Endodermal cell (in vitro differentiated cells): ENCODE measurements around the gene MYLK4. TPM values are rescaled to one million over a fixed set of nuclear protein-coding genes. Genes with fewer than 3 reads are reported as not detected.
A peak's percentile ranks its signal among the peaks of the same experiment; 100 is the strongest.

Experiments
- DNase-seq: peaks from one replicate; pipeline ENCODE4 v3.0.0-alpha.2; 2017
- H3K27ac ChIP-seq: 2 replicates; pipeline ENCODE4 v1.5.1; 2013; ENCODE audit warnings: mild to moderate bottlenecking, low read depth, low read length, moderate library complexity
- H3K27me3 ChIP-seq: 2 replicates; pipeline ENCODE4 v1.6.1; 2013; ENCODE audit warnings: mild to moderate bottlenecking, low read length, moderate library complexity; ENCODE audit not compliant: insufficient read depth, control insufficient read depth, poor library complexity, severe bottlenecking
- H3K36me3 ChIP-seq: 2 replicates; pipeline ENCODE4 v1.7.0; 2013; ENCODE audit warnings: mild to moderate bottlenecking, low read length, moderate library complexity; ENCODE audit not compliant: control insufficient read depth, insufficient read depth
- H3K4me1 ChIP-seq: one replicate; pipeline ENCODE4 v1.7.0; 2013; ENCODE audit warnings: low read length; ENCODE audit not compliant: control insufficient read depth, insufficient read depth
- H3K4me3 ChIP-seq: 2 replicates; pipeline ENCODE4 v1.5.1; 2013; ENCODE audit warnings: mild to moderate bottlenecking, low read length, moderate library complexity
- H3K9ac ChIP-seq: 2 replicates; pipeline ENCODE4 v1.6.1; 2013; ENCODE audit warnings: mild to moderate bottlenecking, low read length, moderate library complexity; ENCODE audit not compliant: poor library complexity, severe bottlenecking; ENCODE audit errors: extremely low read depth
- H3K9me3 ChIP-seq: 2 replicates; pipeline ENCODE4 v1.6.1; 2013; ENCODE audit warnings: mild to moderate bottlenecking, low read length, moderate library complexity; ENCODE audit not compliant: control insufficient read depth
- H3K27ac Mint-ChIP-seq: 2 replicates; pipeline ENCODE4 v1.8.0; 2020; ENCODE audit warnings: mixed read lengths
- H3K27me3 Mint-ChIP-seq: 2 replicates; pipeline ENCODE4 v1.8.0; 2021; ENCODE audit warnings: mild to moderate bottlenecking, mixed read lengths; ENCODE audit not compliant: insufficient read depth
- H3K36me3 Mint-ChIP-seq: 2 replicates; pipeline ENCODE4 v1.8.0; 2020; ENCODE audit warnings: low read depth, mixed read lengths
- H3K4me1 Mint-ChIP-seq: 2 replicates; pipeline ENCODE4 v1.8.0; 2020; ENCODE audit warnings: mixed read lengths
- H3K4me3 Mint-ChIP-seq: 2 replicates; pipeline ENCODE4 v1.8.0; 2020; ENCODE audit warnings: mild to moderate bottlenecking, moderate library complexity, mixed read lengths
- H3K9me3 Mint-ChIP-seq: 2 replicates; pipeline ENCODE4 v1.8.0; 2020; ENCODE audit warnings: mild to moderate bottlenecking, mixed read lengths
- WGBS, 2 experiments: methylation state at CpG; one replicate each; pipeline versions ENCODE4 v1.1.5 to v1.1.7; 2013; ENCODE audit warnings: missing lambda C conversion rate in 2 of 2, mixed read lengths in 1 of 2; ENCODE audit not compliant: insufficient coverage in 1 of 2, insufficient read length in 1 of 2; 5-methylcytosine and 5-hydroxymethylcytosine counted together
- total RNA-seq, 2 donors: library from RNA; stranded (reverse); fragmentation: NEBNext Ultra II Directional in 1 of 2; extraction: Animal tissue kit (Norgen Biotek cat#: 25700) in 1 of 2; gene quantifications; 2 replicates in 1 of 2; 3 replicates in 1 of 2; pipeline ENCODE4 v1.2.1, GENCODE V29; 2021
- TF ChIP-seq, protein P1 (sequence below): fragments of 200-600 bp; sonication (generic); conservative IDR thresholded peaks from 2 replicates; pipeline ENCODE4 v1.5.0; 2021; ENCODE audit warnings: antibody characterized with exemption, mild to moderate bottlenecking

MYLK4 gene
- total RNA-seq, 2 donors from 2014 or later, result 0.18 to 0.20 TPM

DNA sequence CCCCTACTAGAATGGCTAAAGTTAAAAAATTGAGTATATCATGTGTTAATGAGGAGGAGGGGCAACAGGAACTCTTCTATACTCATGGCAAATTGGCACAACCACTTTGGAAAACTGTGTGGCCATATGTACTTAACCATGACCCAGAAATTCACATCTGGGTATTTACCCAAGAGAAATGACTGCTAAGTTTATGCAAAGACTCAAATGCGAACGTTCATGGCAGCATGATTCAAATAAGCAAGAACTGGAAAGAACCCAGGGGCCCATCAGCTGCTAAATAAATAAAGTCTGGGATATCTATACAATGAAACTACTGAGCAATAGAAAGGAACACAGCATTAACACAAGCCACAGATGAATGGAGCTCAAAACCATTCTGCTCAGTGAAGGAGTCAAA is 107.6 kb downstream of the MYLK4 start:
- H3K4me1 ChIP-seq, result no peaks in the 10 kb centered on the region
- H3K27me3 Mint-ChIP-seq, result peaks cover 7% of the 10 kb centered on the region
- no peaks in the 10 kb centered on the region for H3K9me3 ChIP-seq
- WGBS, 2 experiments, result 95 to 100% methylated on average over 2 of the region's 2 CpGs
- H3K4me3 Mint-ChIP-seq, result no peak overlapping the region
- no peaks in the 10 kb centered on the region for H3K9me3 Mint-ChIP-seq
- no peaks in the 10 kb centered on the region for H3K36me3 Mint-ChIP-seq
- no peak overlapping the region for H3K9ac ChIP-seq
- TF ChIP-seq, protein P1, sequence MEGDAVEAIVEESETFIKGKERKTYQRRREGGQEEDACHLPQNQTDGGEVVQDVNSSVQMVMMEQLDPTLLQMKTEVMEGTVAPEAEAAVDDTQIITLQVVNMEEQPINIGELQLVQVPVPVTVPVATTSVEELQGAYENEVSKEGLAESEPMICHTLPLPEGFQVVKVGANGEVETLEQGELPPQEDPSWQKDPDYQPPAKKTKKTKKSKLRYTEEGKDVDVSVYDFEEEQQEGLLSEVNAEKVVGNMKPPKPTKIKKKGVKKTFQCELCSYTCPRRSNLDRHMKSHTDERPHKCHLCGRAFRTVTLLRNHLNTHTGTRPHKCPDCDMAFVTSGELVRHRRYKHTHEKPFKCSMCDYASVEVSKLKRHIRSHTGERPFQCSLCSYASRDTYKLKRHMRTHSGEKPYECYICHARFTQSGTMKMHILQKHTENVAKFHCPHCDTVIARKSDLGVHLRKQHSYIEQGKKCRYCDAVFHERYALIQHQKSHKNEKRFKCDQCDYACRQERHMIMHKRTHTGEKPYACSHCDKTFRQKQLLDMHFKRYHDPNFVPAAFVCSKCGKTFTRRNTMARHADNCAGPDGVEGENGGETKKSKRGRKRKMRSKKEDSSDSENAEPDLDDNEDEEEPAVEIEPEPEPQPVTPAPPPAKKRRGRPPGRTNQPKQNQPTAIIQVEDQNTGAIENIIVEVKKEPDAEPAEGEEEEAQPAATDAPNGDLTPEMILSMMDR, result no peak
- no peak overlapping the region for H3K27ac Mint-ChIP-seq
- no peaks in the 10 kb centered on the region for H3K4me1 Mint-ChIP-seq
- no peaks in the 10 kb centered on the region for H3K27me3 ChIP-seq
- H3K4me3 ChIP-seq, result no peak overlapping the region
- no peak for DNase-seq
- no peak overlapping the region for H3K27ac ChIP-seq
- H3K36me3 ChIP-seq, result no peaks in the 10 kb centered on the region

DNA sequence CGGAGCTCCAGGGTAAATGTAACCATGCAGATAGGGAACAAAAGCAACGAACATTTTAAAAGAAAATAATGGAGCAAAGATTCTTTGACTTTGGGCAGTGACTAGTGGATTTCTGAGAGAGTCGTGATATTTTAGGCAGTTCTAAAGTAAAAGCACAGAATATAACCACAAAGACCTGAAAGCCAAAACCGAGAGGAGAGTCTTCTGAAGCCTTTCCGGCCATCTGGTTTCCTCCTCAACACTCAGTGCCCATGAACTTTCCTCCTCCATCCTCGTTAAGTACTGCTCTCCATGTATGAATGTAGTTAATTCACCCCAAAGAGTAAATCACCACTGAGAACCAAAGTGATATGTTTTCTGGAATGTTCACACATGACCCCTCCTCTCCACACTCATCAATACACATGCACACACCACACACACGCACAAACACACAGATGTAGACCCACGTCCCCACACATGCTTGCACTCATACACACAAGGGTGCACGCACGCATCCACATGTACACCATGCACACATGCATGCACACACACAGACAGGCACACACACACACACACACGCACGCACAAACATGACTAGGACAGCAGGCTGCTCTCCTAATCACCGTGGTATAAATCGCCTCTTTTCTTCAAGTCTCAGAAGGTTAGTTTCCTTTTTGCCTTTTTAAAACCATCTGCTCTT is 109.5 kb downstream of the MYLK4 start:
- Histone ChIP-seq H3K27me3 (no peaks in the 10 kb centered on the region), H3K27ac (no peak overlapping the region), H3K4me3 (no peak overlapping the region), H3K9ac (no peak overlapping the region), H3K36me3 (no peaks in the 10 kb centered on the region), H3K9me3 (no peaks in the 10 kb centered on the region), H3K4me1 (no peaks in the 10 kb centered on the region)
- no peaks in the 10 kb centered on the region for H3K9me3 Mint-ChIP-seq
- no peak for DNase-seq
- H3K27ac Mint-ChIP-seq, result no peak overlapping the region
- no peaks in the 10 kb centered on the region for H3K36me3 Mint-ChIP-seq
- H3K4me3 Mint-ChIP-seq, result no peak overlapping the region
- H3K27me3 Mint-ChIP-seq, result peaks cover 12% of the 10 kb centered on the region
- TF ChIP-seq, protein P1, result no peak
- WGBS, 2 experiments, result 82 to 90% methylated on average over 10 to 14 of the region's 14 CpGs
- H3K4me1 Mint-ChIP-seq, result no peaks in the 10 kb centered on the region

DNA sequence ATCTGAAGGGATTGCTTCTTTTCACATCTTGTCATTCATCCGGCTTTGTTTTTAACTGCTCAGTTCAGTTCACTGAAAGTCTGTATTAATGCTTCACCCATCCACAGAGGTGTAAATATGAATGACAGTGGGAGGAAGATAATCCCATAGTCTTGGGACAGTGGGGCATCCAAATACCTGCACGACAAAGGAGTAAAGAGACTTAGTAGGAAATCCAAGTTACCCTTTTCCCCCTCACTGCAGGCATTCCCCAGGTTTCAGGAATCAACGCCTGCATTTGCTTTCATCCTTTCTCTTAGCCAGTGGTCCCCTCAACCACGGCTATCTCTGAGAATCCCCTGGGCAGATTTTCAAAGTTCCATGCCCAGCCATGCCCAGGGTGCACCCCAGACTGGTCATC is 110.2 kb downstream of the MYLK4 start:
- no peaks in the 10 kb centered on the region for H3K27me3 ChIP-seq
- H3K9me3 ChIP-seq, result no peaks in the 10 kb centered on the region
- Mint-ChIP-seq H3K27ac (no peak overlapping the region), H3K4me1 (no peaks in the 10 kb centered on the region), H3K9me3 (no peaks in the 10 kb centered on the region), H3K27me3 (peaks cover 12% of the 10 kb centered on the region), H3K36me3 (no peaks in the 10 kb centered on the region), H3K4me3 (no peak overlapping the region)
- no peak overlapping the region for H3K4me3 ChIP-seq
- H3K4me1 ChIP-seq, result no peaks in the 10 kb centered on the region
- peak; percentile 42 for DNase-seq
- H3K36me3 ChIP-seq, result no peaks in the 10 kb centered on the region
- H3K27ac ChIP-seq, result no peak overlapping the region
- no peak overlapping the region for H3K9ac ChIP-seq
- whole genome bisulfite sequencing, 2 experiments, result 66 to 72% methylated on average over 3 to 4 of the region's 4 CpGs
- TF ChIP-seq, protein P1, result no peak
